Measurements from ENCODE around the gene GLIS2.

The GLIS2 gene

GRCh38 chr16:4323071-4323844 is 7.4 kb downstream of the GLIS2 start:
- peaks cover 27% of the 10 kb centered on the region for H3K4me1 Mint-ChIP-seq
- H3K27me3 Mint-ChIP-seq (ENCODE audit: low read depth), result no peaks in the 10 kb centered on the region
- TF ChIP-seq CTCF (IDR thresholded peaks at IDR 0.05; ENCODE audit: unreplicated experiment in 3 of 3), result no peak
- no peak overlapping the region for H3K4me3 Mint-ChIP-seq
- H3K27ac Mint-ChIP-seq, result peak overlapping the region; percentile 93 to 99 (median 96)
- no peaks in the 10 kb centered on the region for H3K36me3 Mint-ChIP-seq (ENCODE audit: low read depth)
- no peaks in the 10 kb centered on the region for H3K9me3 Mint-ChIP-seq

- peak overlapping the region; percentile 93 to 99 (median 96) for H3K27ac Mint-ChIP-seq
- H3K4me1 Mint-ChIP-seq, result peaks cover 24% of the 10 kb centered on the region
- no peaks in the 10 kb centered on the region for H3K9me3 Mint-ChIP-seq
- H3K4me3 Mint-ChIP-seq, result peak overlapping the region; percentile 58 to 69 (median 63)
- TF ChIP-seq CTCF (IDR thresholded peaks at IDR 0.05; ENCODE audit: unreplicated experiment in 3 of 3), result no peak
- H3K27me3 Mint-ChIP-seq (ENCODE audit: low read depth), result no peaks in the 10 kb centered on the region
- no peaks in the 10 kb centered on the region for H3K36me3 Mint-ChIP-seq (ENCODE audit: low read depth)
Measured at GRCh38 chr16:4323845-4324488, 8.1 kb downstream of the GLIS2 start.

GRCh38 chr16:4324492-4325252 is 8.8 kb downstream of the GLIS2 start:
- peak overlapping the region; percentile 93 to 99 (median 96) for H3K27ac Mint-ChIP-seq
- H3K4me1 Mint-ChIP-seq, result peaks cover 25% of the 10 kb centered on the region
- H3K9me3 Mint-ChIP-seq, result no peaks in the 10 kb centered on the region
- no peaks in the 10 kb centered on the region for H3K36me3 Mint-ChIP-seq (ENCODE audit: low read depth)
- peak overlapping the region; percentile 58 to 69 (median 63) for H3K4me3 Mint-ChIP-seq
- H3K27me3 Mint-ChIP-seq (ENCODE audit: low read depth), result no peaks in the 10 kb centered on the region
- TF ChIP-seq CTCF (IDR thresholded peaks at IDR 0.05; ENCODE audit: unreplicated experiment in 3 of 3), result no peak

- H3K4me1 Mint-ChIP-seq, result peaks cover 24% of the 10 kb centered on the region
- peak overlapping the region in 1 of 3 experiments; percentile 46 for H3K4me3 Mint-ChIP-seq
- no peak for TF ChIP-seq CTCF (IDR thresholded peaks at IDR 0.05; ENCODE audit: unreplicated experiment in 3 of 3)
- no peaks in the 10 kb centered on the region for H3K36me3 Mint-ChIP-seq (ENCODE audit: low read depth)
- no peaks in the 10 kb centered on the region for H3K9me3 Mint-ChIP-seq
- H3K27me3 Mint-ChIP-seq (ENCODE audit: low read depth), result no peaks in the 10 kb centered on the region
- H3K27ac Mint-ChIP-seq, result peak overlapping the region; percentile 53 to 73 (median 64)
Measured at GRCh38 chr16:4325253-4325758, 9.4 kb downstream of the GLIS2 start.

GRCh38 chr16:4327386-4328045 is 11.6 kb downstream of the GLIS2 start:
- Mint-ChIP-seq H3K36me3 (ENCODE audit: low read depth) (no peaks in the 10 kb centered on the region), H3K9me3 (no peaks in the 10 kb centered on the region), H3K4me3 (peak overlapping the region in 2 of 3 experiments; percentile 31 to 54), H3K4me1 (peaks cover 23% of the 10 kb centered on the region), H3K27ac (no peak overlapping the region), H3K27me3 (ENCODE audit: low read depth) (no peaks in the 10 kb centered on the region)
- no peak for TF ChIP-seq CTCF (IDR thresholded peaks at IDR 0.05; ENCODE audit: unreplicated experiment in 3 of 3)
